Cerebellar cortex (tissue), 1 donor: ENCODE results near the gene WDR59.
"Not testable (repeated sequence)": the region's sequence is repeated elsewhere in the genome, so short reads cannot be mapped to it uniquely, and the experiment has no call there.

Experiments used
- DNase-seq: peaks from one replicate; pipeline ENCODE4 v3.0.0-alpha.2; 2015; ENCODE audit warnings: low spot score

WDR59 gene, protein sequence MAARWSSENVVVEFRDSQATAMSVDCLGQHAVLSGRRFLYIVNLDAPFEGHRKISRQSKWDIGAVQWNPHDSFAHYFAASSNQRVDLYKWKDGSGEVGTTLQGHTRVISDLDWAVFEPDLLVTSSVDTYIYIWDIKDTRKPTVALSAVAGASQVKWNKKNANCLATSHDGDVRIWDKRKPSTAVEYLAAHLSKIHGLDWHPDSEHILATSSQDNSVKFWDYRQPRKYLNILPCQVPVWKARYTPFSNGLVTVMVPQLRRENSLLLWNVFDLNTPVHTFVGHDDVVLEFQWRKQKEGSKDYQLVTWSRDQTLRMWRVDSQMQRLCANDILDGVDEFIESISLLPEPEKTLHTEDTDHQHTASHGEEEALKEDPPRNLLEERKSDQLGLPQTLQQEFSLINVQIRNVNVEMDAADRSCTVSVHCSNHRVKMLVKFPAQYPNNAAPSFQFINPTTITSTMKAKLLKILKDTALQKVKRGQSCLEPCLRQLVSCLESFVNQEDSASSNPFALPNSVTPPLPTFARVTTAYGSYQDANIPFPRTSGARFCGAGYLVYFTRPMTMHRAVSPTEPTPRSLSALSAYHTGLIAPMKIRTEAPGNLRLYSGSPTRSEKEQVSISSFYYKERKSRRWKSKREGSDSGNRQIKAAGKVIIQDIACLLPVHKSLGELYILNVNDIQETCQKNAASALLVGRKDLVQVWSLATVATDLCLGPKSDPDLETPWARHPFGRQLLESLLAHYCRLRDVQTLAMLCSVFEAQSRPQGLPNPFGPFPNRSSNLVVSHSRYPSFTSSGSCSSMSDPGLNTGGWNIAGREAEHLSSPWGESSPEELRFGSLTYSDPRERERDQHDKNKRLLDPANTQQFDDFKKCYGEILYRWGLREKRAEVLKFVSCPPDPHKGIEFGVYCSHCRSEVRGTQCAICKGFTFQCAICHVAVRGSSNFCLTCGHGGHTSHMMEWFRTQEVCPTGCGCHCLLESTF

GRCh38 chr16:74984529-74985296, at the start of gene WDR59:
Gene WDR59 (minus strand): TSS chr16:74985123. CDS start chr16:74985017, 106 bp downstream.
- peak; percentile 100 for DNase-seq

GRCh38 chr16:75032655-75033054, 47.7 kb upstream of the WDR59 start:
- DNase-seq: no peak

DNA sequence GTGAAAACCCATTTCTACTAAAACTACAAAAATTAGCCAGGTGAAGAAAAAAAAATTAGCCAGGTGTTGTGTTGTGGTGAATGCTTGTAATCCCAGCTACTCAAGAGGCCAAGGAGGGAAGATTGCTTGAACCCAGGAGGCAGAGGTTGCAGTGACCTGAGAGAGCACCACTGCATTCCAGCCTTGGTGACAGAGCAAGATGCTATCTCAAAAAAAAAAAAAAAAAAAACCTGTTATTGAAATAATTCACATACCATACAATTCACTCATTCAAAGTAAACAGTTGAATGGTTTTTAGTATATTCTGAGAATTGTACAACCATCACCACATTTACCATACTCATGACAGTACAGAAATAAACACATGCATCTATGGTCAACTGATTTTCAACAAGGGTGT, 44.9 kb upstream of the WDR59 start:
- no peak for DNase-seq

DNA sequence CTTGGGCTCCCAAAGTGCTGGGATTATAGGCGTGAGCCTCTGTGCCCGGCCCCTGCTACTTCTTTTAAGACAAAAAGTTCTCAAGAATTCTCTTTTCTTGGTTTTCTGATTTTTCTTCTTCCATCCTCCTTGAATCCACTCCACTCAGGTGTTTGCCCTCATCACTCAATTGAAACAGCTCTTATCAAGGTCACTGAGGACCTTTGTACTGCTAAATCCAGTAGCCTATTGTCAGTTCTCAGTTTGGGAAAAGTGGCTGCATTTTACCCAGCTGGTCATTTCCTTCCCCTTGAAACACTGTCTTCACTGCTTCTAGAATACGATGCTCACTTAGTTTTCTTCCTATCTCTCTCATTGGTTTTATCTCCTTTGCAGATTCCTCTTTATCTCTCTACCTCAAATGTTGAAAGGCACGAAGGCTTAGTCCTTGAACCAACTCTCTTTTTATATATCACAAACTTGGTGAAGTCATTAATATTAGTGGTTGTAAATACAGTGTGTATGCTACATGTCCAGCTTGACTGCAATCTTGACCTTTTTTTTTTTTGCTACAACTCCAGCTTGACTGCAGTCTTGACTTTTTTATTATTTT, 43.7 kb upstream of the WDR59 start:
- DNase-seq: no peak

- no peak for DNase-seq
These were observed 42.8 kb upstream of the WDR59 start for GRCh38 chr16:75027520-75028300.

DNA sequence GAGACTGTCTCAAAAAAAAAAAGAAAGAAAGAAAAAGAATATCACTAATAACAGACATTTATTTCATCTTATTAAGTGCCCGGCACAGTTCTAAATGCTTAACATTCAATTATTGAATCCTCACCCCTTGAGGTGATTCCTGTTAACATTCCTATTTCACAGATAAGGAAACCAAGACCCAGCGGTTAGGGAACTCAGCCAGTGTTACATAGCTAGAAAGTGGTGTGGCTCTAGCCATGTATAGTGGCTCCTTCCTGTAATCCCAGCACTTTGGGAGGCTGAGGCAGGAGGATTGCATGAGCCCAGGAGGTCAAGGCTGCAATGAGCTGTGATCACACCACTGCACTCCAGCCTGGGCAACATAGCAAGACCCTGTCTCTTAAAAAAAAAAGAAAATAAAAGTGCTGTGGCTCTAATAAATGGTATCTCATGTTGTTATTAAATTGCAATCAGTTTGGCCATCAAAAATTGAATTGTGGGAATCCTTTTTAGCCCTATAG, 42.0 kb upstream of the WDR59 start:
- no peak for DNase-seq

GRCh38 chr16:75026239-75026891, 41.4 kb upstream of the WDR59 start:
- DNase-seq: not testable (repeated sequence)

DNA sequence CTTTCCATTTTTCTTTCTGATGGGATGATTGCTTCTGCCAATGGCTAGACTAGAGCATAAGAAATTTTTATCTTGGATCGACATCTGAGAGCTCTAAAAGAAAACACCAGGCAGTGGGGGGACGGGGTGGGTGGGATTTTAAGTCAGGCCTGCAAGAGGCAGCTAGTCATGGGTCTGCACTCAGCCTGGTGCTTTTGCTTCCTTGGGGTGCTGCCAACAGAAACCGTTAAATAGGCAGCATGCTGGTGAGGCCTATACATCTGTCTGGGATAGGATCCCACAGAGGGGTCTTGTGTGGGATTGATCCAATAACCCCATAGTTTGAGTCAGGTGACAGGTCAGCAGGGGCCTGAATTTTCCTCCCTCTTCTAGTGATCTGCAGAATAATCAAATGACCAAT, 40.8 kb upstream of the WDR59 start:
- DNase-seq: no peak

DNA sequence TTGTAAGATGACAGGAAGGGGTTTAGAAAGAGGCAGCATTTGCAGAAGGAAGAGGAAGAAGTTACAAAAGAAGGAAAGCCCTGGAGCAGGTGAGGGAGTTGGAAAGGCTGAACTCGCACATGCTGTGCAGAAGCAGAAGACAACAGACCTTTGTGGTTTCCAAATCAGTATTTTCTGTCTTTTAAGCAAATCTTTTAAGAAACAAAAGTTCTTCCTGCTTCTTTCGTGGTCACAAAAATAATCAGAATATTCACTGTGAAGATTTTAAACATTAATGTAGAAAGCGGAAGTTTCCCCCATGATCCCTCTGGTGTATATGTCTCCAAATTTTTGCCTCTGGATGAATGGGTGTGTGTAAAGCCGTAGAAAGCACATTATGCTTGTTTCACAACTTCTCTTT, 39.7 kb upstream of the WDR59 start:
- DNase-seq: no peak

DNA sequence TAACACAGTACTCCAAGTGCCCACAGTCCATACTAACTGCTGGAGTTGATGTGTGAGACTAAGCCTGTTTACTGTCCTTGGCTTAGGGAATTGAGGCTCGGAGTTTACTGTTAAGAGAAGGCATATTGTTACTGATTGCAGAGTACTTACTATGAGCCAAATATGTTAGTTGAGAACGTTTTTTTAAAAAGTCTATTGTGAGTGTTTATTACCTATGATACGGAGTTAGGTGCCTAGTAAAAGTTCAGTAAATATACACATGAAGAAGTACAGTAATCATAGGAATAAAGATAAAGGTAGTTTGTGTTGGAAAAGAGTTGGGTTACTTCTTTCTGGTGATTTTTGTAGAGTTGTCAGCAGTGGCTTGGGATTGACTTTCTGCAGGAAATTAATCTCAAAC, 39.3 kb upstream of the WDR59 start:
- DNase-seq: no peak

DNA sequence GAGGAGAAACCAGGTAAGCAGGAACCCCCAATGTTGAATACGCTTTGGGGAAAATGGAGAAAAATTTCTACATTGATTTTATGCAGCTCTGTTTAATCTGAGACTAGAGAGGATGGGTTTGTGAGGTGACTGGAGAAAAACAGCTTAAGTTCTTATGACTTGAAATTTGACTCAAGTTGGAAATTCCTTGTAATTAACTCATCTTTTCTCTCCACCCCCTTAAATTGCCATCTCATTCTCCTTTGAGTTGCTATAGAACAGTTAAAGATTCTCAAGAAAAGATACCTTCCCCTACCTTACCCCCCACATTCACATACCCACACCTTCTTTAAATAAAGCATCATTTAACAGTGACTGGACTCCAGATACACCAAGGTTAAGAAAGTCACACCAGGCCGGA, 38.1 kb upstream of the WDR59 start:
- no peak for DNase-seq

GRCh38 chr16:75022567-75022966, 37.6 kb upstream of the WDR59 start:
- DNase-seq: no peak

GRCh38 chr16:75021410-75021809, 36.5 kb upstream of the WDR59 start:
- DNase-seq: no peak

DNA sequence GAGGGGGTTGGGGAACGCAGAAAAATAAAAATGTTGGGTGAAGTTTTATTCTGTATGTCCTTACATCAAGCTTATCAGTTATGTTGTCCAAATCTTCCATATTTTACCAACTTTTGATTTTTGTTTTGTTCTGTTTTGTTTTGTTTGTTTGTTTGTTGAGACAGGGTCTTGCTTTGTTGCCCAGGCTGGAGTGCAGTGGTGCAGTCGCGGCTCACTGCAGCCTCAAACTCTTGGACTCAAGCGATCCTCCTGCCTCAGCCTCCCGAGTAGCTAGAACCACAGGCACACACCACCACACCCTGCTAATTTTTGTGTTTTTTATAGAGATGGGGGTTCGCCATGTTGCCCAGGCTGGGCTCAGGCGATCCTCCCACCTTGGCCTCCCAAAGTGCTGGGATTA, 34.7 kb upstream of the WDR59 start:
- DNase-seq: no peak

GRCh38 chr16:75019007-75019406, 34.1 kb upstream of the WDR59 start:
- DNase-seq: no peak

DNA sequence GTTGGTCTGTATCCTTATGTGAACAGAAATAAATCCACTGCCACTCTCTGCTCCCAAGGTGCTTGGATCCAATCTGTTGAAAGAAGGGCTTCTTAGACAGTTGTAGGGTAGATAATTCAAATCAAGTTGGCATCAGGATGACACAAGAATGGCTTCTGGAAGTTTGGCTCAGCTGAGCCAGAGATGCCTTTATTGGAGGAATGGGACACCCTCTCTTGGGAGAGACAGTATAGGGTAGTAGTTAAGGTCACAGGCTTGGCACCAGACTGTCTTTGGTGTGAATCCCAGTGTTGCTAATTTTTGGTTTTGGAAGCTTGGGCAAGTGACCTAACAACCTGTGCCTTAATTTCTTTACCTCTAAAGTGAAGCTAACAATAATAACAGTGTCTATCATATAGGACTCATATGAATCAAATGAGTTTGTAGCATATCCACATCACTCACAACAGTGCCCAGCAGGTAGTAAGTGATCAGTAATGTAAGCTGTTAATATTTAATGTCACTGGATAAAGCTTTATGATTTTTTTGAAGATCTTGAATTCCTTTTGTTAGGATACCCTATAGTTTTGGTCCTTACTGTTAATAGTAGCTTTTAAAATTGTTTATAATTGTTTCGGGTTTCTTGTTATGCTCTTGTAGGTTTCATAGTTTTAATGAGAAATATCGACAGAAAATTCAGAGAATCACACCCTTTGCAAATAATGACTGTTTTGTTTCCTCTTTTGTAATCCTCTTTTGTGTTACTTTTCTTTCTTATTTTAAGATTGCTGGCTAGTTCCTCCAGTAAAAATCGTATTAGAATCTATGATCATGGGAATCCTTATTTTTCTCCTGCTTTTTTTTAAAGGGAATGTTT, 33.0 kb upstream of the WDR59 start:
- DNase-seq: no peak

GRCh38 chr16:75016451-75017081, 31.6 kb upstream of the WDR59 start:
- not testable (repeated sequence) for DNase-seq

GRCh38 chr16:75014318-75014717, 29.4 kb upstream of the WDR59 start:
- no peak for DNase-seq

- not testable (repeated sequence) for DNase-seq
These were observed 28.2 kb upstream of the WDR59 start for GRCh38 chr16:75013123-75013522.
